A549 (cell line): ENCODE measurements around the gene LEFTY1.

Experiments
- CBX8 ChIP-seq: fragments of 200-600 bp; sonication (generic); IDR thresholded peaks from 2 replicates; pipeline ENCODE4 v1.6.1; 2016
- EHMT2 ChIP-seq: fragments of 200-600 bp; sonication (generic); IDR thresholded peaks from 2 replicates; pipeline ENCODE4 v1.6.1; 2016; ENCODE audit warnings: antibody characterized with exemption, low read depth, mild to moderate bottlenecking, moderate library complexity
- EP300 ChIP-seq, 2 experiments: fragments of >200 bp; sonication (Bioruptor Twin); formaldehyde crosslinking; IDR thresholded peaks; 2 replicates in 1 of 2; 3 replicates in 1 of 2; pipeline ENCODE4 v1.6.1; 2016 to 2017
- ESRRA ChIP-seq: fragments of 150-350 bp; IDR thresholded peaks from 2 replicates; pipeline ENCODE4 v1.6.1; 2014; ENCODE audit warnings: mild to moderate bottlenecking, low read length, borderline replicate concordance
- GATA3 ChIP-seq: IDR thresholded peaks from 2 replicates; pipeline ENCODE4 v1.6.1; 2012; ENCODE audit warnings: borderline replicate concordance
- HDAC2 ChIP-seq: fragments of 200-600 bp; sonication (generic); IDR thresholded peaks from 2 replicates; pipeline ENCODE4 v1.6.1; 2016
- POLR2A ChIP-seq: IDR thresholded peaks from 2 replicates; pipeline ENCODE4 v1.6.1; 2012; ENCODE audit warnings: mild to moderate bottlenecking, low read length
- POLR2AphosphoS2 ChIP-seq: conservative IDR thresholded peaks from 2 replicates; pipeline ENCODE4 v1.6.1; 2012; ENCODE audit warnings: low read length, improper control_type of control experiment, inconsistent platforms
- RARB ChIP-seq: fragments of 250-450 bp; sonication (Bioruptor Pico); IDR thresholded peaks from 2 replicates; pipeline ENCODE4 v1.8.0; 2021; ENCODE audit warnings: mild to moderate bottlenecking, moderate library complexity
- SREBF2 ChIP-seq: fragments of 450-650 bp; IDR thresholded peaks from 2 replicates; pipeline ENCODE4 v1.6.1; 2014; ENCODE audit warnings: mild to moderate bottlenecking, moderate library complexity
- ZFP36 ChIP-seq: fragments of 450-650 bp; IDR thresholded peaks from 2 replicates; pipeline ENCODE4 v1.6.1; 2014; ENCODE audit warnings: borderline replicate concordance; ENCODE audit not compliant: partially characterized antibody
- TF ChIP-seq, protein P1 (sequence below): fragments of >200 bp; sonication (Bioruptor Twin); formaldehyde crosslinking; IDR thresholded peaks from 3 replicates; pipeline ENCODE4 v1.5.1; 2016

DNA sequence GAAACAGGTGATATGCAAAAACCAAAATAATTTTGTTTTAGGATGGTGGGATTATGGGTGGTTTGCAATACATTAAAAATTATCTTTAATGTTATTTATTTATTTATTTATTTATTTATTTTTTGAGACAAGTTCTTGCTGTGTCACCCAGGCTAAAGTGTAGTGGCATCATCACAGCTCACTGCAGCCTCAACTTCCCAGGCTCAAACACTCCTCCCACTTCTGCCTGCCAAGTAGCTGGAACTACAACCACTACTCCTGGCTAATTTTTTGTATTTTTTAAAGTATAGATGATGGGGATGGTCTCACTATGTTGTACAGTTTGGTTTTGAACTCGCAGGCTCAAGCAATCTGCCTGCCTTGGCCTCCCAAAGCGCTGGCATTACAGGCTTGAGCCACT lies 41.6 kb upstream of the LEFTY1 start:
- no peak for TF ChIP-seq ESRRA
- TF ChIP-seq, protein P1, sequence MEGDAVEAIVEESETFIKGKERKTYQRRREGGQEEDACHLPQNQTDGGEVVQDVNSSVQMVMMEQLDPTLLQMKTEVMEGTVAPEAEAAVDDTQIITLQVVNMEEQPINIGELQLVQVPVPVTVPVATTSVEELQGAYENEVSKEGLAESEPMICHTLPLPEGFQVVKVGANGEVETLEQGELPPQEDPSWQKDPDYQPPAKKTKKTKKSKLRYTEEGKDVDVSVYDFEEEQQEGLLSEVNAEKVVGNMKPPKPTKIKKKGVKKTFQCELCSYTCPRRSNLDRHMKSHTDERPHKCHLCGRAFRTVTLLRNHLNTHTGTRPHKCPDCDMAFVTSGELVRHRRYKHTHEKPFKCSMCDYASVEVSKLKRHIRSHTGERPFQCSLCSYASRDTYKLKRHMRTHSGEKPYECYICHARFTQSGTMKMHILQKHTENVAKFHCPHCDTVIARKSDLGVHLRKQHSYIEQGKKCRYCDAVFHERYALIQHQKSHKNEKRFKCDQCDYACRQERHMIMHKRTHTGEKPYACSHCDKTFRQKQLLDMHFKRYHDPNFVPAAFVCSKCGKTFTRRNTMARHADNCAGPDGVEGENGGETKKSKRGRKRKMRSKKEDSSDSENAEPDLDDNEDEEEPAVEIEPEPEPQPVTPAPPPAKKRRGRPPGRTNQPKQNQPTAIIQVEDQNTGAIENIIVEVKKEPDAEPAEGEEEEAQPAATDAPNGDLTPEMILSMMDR: no peak
- no peak for TF ChIP-seq HDAC2
- no peak for TF ChIP-seq EP300 (IDR thresholded peaks at IDR 0.05)
- no peak for TF ChIP-seq CBX8
- TF ChIP-seq POLR2A: no peak
- no peak for TF ChIP-seq ZFP36
- no peak for TF ChIP-seq GATA3
- TF ChIP-seq POLR2AphosphoS2: no peak
- no peak for TF ChIP-seq EHMT2
- no peak for TF ChIP-seq SREBF2
- TF ChIP-seq RARB: no peak
